ENCODE data around the gene GATAD2B.

- TF ChIP-seq CTCF (tag by site-specific recombination; IDR thresholded peaks at IDR 0.05), result no peak
- TF ChIP-seq ZNF398 (tag by site-specific recombination; IDR thresholded peaks at IDR 0.05), result no peak
These were observed 41.0 kb downstream of the GATAD2B start for GRCh38 chr1:153881751-153882150.
